Memory B cell (primary cell): ENCODE data around the gene MITF.

ENCODE experiments used
- ATAC-seq: fragments of 150-1000 bp; cut with Tn5 transposase; 2 replicates; pipeline ENCODE4 v1.10.0; 2021; ENCODE audit warnings: low read depth, mild to moderate bottlenecking, moderate library complexity
- DNase-seq, 2 donors: peaks; one replicate each; pipeline ENCODE4 v3.0.0; 2022; ENCODE audit warnings: low spot score in 2 of 2
- H3K27ac Mint-ChIP-seq: one replicate; pipeline ENCODE4 v1.8.0; 2022; ENCODE audit warnings: mild to moderate bottlenecking, moderate library complexity, mixed read lengths
- H3K27me3 Mint-ChIP-seq: one replicate; pipeline ENCODE4 v1.8.0; 2022; ENCODE audit warnings: mixed read lengths
- H3K36me3 Mint-ChIP-seq: one replicate; pipeline ENCODE4 v1.8.0; 2022; ENCODE audit warnings: mild to moderate bottlenecking, mixed read lengths
- H3K4me1 Mint-ChIP-seq: one replicate; pipeline ENCODE4 v1.8.0; 2022; ENCODE audit warnings: mixed read lengths
- H3K4me3 Mint-ChIP-seq: one replicate; pipeline ENCODE4 v1.8.0; 2022; ENCODE audit warnings: mild to moderate bottlenecking, moderate library complexity, mixed read lengths
- H3K9me3 Mint-ChIP-seq: one replicate; pipeline ENCODE4 v1.8.0; 2022; ENCODE audit warnings: mixed read lengths

The MITF gene

DNA sequence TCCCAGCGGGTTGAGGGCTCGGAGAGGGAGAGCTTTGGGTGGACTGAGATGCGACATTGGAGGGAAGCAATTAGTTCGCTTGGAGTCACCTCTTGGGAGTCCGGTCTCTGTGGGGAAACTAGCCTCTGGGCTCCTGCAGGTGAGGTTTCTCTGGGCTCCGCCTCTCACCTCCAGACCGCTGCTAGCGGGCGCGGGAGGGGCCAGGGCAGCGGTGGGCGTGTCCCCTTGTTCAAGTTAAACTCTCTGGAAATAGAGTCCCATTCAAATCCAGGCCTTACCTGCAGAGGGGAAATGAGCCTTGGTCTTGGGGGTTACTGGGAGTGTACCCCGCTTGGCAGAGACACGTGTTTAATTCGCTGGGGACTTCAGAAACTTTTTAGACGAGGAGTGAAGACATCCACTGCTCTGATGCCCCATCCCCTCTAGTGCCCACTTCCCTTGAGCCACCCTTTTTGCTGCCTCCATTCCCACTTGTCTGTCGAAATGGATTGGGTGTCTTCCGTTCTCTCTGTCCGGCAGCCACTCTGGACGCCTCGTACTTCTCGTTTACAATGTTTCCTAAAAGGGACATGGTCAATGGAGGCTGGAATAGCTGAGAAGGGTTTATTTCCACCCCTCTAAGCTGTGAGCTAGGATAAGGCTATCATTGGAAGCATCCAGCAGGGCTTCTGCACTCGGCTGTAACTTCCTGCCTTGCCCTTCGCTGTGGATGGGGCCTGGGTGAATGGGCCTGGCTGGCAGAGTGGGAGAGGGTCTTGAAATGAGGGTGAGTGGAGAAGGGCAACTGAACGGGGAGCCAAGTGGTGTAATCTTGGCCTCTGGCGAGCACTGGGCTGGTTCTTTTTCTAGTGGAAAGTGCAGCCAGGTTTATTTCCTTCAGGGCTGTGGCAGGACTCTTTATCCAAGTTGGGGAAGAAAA is 1.1 kb downstream of the MITF start:
- no peak for DNase-seq
- Mint-ChIP-seq H3K4me1 (peaks cover 3% of the 10 kb centered on the region), H3K4me3 (no peak overlapping the region), H3K9me3 (no peaks in the 10 kb centered on the region), H3K36me3 (peaks cover 2% of the 10 kb centered on the region), H3K27me3 (peaks cover 27% of the 10 kb centered on the region), H3K27ac (no peak overlapping the region)
- ATAC-seq = no peak

DNA sequence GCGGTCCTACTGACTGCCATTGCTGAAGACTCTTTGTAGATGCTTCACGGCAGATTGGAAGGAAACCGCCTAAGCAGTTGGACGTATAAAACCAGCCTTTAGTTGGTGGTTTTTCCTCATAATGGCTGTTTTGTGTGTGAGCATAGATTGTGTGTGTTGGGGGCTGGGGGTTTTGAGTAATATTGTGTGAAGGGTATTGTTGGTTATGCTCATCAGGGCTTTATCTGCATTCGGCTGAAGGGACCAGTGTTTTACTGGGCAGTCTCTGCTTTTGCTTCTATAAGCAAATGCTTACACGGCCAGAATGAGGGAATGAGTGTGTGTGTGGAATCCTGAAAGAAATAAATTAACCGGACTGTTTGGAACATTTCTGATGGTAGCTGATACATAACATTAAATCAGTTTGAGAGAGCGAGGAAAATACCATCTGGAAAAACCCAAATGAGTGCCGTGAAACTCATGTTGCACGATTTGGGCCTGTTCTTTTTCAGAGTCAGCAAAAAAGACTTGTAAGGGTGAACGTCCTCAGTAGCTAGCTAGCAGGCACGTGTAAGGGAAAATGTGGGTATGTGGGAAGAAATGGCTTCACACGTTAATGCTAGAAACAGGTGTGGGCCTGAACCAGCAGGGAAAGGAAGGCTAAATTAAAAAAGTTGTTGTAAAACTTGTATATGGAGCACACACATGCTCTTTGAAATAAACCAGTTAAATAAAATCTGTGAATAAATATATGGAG is 1.9 kb downstream of the MITF start:
- ATAC-seq (no peak), DNase-seq (no peak)
- peaks cover 3% of the 10 kb centered on the region for H3K4me1 Mint-ChIP-seq
- H3K36me3 Mint-ChIP-seq = peaks cover 2% of the 10 kb centered on the region
- no peaks in the 10 kb centered on the region for H3K9me3 Mint-ChIP-seq
- peaks cover 27% of the 10 kb centered on the region for H3K27me3 Mint-ChIP-seq
- no peak overlapping the region for H3K27ac Mint-ChIP-seq
- no peak overlapping the region for H3K4me3 Mint-ChIP-seq

DNA sequence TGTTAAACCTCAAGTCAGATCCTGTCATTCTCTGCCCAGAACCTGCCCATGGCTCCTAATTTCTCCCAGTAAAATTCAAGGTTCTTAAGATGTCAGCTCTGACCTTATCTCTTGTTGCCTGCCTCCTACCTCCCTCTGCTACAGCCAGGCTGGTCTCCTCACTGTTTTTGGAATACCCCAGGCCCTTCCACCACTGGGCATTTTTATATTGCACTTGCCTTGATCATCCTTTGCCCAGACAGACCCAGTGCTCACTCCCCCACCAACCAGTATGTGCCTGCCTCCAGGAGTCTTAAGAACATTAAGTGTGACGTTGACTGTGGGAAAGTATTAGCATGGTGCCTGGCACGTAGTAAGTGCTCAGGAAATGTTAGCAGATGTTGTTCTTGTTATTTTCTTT is 3.1 kb downstream of the MITF start:
- peaks cover 27% of the 10 kb centered on the region for H3K27me3 Mint-ChIP-seq

DNA sequence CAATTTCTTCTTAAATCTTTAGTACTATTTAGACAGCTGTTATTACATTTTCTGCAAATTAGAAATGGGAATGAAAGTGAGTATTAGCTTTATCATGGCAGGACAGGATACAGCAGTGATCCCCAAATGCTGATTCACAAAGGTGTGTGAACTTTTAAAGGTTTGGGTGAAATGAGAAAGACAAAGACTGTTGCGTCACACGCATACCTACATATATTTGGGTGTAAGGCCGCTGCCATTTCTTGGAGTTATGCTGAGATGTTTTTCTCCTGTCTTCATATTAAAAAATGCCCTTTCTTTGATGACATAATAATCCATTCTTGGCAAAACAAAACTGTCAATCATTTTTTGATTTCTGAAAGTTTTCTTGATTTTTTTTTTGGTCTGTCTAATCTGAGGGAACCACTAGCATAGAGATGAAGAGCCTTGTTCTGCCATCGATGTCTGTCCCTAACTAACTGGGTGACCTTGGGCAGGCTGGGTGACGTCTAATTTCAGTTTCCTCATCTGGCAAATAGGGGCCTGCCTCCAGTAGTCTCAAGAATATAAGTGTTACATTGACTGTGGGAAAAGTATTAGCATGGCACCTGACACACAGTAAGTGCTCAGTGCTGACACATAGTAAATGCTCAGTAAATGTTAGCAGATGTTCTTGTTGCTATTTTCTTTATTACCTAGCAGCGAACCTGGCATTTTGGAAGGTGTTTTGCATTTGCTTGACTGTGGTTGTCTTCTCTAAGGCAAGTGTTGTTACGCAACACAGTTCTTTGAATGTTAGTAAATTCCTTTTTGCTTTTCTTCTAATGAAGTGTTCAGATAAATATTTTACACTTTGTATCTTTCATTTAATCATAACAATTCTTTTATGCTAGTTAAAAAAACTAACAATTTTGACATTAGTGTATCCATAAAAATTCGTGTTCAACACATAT is 5.0 kb downstream of the MITF start:
- Mint-ChIP-seq H3K27ac (no peak overlapping the region), H3K4me1 (peaks cover 3% of the 10 kb centered on the region), H3K27me3 (peaks cover 25% of the 10 kb centered on the region), H3K9me3 (no peaks in the 10 kb centered on the region), H3K36me3 (peaks cover 2% of the 10 kb centered on the region), H3K4me3 (no peak overlapping the region)
- no peak for ATAC-seq
- no peak for DNase-seq

More for the DNA sequence above, 3.1 kb downstream of the MITF start:
- Mint-ChIP-seq H3K9me3 (no peaks in the 10 kb centered on the region), H3K4me3 (no peak overlapping the region), H3K36me3 (peaks cover 2% of the 10 kb centered on the region), H3K27ac (no peak overlapping the region), H3K4me1 (peaks cover 3% of the 10 kb centered on the region)
- no peak for DNase-seq
- ATAC-seq = no peak

DNA sequence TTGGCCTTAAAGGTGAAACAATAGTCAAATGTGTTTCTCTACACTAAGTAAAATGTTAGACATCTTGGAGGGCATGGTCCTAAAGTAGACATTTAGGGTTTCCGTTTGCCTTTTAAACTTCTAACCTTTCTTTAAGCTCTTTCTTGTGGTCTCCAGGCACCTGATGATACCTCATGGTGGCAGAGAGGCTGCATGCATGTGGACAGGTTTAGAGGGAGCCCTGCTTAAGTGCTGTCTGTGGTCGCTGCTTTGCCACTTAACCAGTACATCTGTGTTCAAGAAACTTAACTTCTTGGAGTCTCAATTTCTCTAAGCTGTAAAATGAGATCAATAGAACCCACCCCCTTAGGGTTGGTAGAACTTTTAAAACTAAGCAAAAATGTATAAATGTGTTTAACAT is 6.2 kb downstream of the MITF start:
- Mint-ChIP-seq H3K36me3 (peaks cover 2% of the 10 kb centered on the region), H3K9me3 (no peaks in the 10 kb centered on the region), H3K27me3 (peaks cover 19% of the 10 kb centered on the region), H3K27ac (no peak overlapping the region), H3K4me1 (peaks cover 2% of the 10 kb centered on the region), H3K4me3 (no peak overlapping the region)
- no peak for ATAC-seq
- DNase-seq = no peak

DNA sequence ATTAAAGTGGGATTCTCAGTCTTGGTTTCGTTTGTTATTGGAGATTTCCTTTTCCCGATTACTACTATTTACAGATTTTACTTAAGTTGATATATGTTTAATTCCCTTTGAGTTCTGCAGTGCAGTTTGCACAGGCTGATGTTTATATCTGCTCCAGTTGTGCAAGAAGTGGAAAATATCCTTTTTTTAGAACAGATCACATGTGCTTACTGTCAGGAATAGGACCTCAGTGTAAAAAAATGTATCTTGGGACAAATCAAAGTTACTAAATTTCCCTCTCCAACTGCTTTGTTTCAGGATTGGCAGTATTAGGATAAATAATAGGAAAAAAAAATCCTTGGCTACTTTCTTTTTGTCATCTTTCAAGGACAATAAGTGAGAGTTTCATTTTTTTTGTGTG is 6.9 kb downstream of the MITF start:
- no peak for DNase-seq
- Mint-ChIP-seq H3K4me1 (no peaks in the 10 kb centered on the region), H3K4me3 (no peak overlapping the region), H3K27ac (no peak overlapping the region), H3K36me3 (no peaks in the 10 kb centered on the region), H3K9me3 (no peaks in the 10 kb centered on the region), H3K27me3 (peaks cover 12% of the 10 kb centered on the region)
- ATAC-seq = no peak

DNA sequence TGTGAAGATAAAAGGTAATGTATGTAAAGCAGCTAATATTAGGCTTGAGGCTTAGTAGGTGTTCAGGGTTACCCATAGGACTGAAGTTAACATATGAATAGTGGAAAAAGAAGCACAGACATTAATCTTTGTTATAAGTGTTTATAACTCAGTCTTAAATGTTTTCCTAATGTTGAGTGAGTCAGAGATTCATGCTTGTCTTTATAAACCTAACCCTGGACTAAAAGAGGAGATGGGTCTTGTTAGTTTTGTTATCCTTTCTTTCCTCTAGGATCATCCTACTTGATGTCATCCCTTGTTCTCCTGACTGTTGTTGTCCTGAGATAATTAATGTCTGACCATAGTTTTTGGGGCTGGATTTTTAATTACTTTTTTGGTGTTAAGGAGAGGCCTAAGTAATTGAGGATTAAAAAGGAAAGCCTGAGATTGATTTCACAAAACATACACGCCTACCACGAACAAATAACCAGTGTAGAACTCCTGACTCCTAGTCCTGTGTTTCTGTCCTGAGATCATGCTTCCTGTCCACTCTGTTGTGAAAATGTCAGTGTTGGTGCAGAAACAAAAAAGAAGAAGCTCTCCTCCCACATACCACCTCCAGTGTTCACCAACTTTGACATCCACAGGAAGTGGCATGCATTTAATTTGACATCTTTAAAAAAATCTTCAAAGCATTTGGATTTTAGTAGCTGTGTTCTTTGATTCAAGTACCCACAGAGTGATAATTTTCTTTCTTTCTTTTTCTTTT is 8.4 kb downstream of the MITF start:
- peaks cover 6% of the 10 kb centered on the region for H3K9me3 Mint-ChIP-seq
- DNase-seq (no peak), ATAC-seq (no peak)
- no peak overlapping the region for H3K27ac Mint-ChIP-seq
- H3K4me1 Mint-ChIP-seq = no peaks in the 10 kb centered on the region
- H3K4me3 Mint-ChIP-seq = no peak overlapping the region
- H3K36me3 Mint-ChIP-seq = no peaks in the 10 kb centered on the region
- peaks cover 2% of the 10 kb centered on the region for H3K27me3 Mint-ChIP-seq

DNA sequence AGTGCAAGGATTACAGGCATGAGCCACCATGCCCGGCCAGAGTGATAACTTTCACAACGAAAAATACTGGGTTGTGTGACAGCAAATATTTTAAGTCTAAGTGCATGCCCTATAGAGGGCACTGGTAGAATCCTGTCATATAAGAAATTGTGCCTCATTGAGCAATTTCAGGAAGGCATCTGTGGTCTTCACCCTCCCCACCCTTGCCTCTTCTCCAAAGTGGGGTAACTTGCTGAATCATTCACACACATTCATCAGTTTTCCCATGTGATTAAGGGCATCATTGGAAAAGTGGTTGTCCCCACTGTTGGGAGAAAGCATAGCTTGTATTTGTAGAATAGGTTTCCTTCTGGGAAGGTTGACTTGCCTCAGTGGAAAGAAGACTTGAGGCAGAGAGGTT is 9.2 kb downstream of the MITF start:
- no peak overlapping the region for H3K4me3 Mint-ChIP-seq
- H3K27ac Mint-ChIP-seq = no peak overlapping the region

DNA sequence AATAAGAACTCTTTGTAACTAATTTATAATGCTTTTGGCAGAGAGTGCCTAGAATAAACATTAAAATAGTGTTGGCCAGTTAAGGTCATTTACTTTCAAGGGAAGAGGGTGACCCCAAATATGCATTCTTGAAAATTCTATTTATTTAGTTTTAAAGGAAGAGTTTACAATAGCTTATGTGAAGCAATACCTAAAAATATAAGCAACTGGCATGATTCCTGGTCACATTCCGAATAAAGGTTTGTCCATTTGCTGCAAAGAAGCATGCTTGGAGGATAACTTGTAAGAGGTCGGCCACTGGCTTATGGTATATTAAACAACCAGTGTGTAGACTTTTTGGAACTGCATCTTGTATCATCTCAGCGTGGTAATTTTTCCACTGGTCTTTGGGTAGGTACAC is 10.2 kb downstream of the MITF start:
- Mint-ChIP-seq H3K36me3 (no peaks in the 10 kb centered on the region), H3K9me3 (peaks cover 8% of the 10 kb centered on the region), H3K27ac (no peak overlapping the region), H3K4me3 (no peak overlapping the region), H3K27me3 (peaks cover 2% of the 10 kb centered on the region), H3K4me1 (no peaks in the 10 kb centered on the region)
- DNase-seq (no peak), ATAC-seq (no peak)

More for the DNA sequence above, 9.2 kb downstream of the MITF start:
- H3K9me3 Mint-ChIP-seq = peaks cover 6% of the 10 kb centered on the region
- ATAC-seq (no peak), DNase-seq (no peak)
- peaks cover 2% of the 10 kb centered on the region for H3K27me3 Mint-ChIP-seq
- no peaks in the 10 kb centered on the region for H3K4me1 Mint-ChIP-seq
- no peaks in the 10 kb centered on the region for H3K36me3 Mint-ChIP-seq

DNA sequence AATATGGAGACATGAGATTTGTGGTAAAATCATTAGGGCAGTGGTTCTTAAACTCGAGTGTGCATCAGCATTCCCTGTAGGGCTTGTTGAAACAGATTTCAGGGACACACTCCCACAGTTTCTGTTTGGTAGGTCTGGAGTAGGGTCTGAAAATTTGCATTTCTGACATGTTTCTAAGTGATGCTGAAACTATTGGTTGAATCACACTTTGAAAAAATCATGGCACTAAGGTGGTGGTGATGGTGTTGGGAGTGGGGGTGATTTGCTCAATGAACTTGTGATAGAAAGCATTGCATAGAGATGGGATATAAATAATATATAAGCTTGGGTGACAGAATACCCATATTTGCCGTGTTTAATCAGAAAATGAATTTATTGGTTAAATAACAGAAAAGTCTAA is 11.3 kb downstream of the MITF start:
- Mint-ChIP-seq H3K9me3 (peaks cover 8% of the 10 kb centered on the region), H3K27me3 (no peaks in the 10 kb centered on the region), H3K27ac (no peak overlapping the region), H3K36me3 (no peaks in the 10 kb centered on the region), H3K4me3 (no peak overlapping the region), H3K4me1 (no peaks in the 10 kb centered on the region)
- no peak for DNase-seq
- no peak for ATAC-seq

DNA sequence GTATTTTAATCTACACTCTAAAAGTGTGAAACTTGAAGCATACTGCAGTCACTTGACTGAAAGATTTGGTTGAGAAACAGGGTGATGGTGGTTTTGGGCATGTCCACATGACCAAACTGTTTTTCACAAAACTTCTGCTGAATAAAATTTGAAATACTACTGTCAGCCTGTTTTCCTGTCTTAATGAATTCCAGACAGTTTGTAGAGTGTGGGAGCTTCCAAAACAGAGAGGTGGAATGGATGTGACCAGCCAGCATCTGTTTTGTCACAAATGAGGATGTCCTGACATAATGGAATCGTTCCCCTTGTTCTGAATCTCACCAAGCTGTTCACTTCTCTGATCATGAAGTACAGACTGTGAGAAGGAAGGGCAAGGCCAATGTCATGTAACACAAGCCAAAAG is 11.8 kb downstream of the MITF start:
- no peak for DNase-seq
- Mint-ChIP-seq H3K4me1 (no peaks in the 10 kb centered on the region), H3K27me3 (no peaks in the 10 kb centered on the region), H3K4me3 (no peak overlapping the region), H3K27ac (no peak overlapping the region), H3K9me3 (peaks cover 8% of the 10 kb centered on the region), H3K36me3 (no peaks in the 10 kb centered on the region)
- no peak for ATAC-seq

DNA sequence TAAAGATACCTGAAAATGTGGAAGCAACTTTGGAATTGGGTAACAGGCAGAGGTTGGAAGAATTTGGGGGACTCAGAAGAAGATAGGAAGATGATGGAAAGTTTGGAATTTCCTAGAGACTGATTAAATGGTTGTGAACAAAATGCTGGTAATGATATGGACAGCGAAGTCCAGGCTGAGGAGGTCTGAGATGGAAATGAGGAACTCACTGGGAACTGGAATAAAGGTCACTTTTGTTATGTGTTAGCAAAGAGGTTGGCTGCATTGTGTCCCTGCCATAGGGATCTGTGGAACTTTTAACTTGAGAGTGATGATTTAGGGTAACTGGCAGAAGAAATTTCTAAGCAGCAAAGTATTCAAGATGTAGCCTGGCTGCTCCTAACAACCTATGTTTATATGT is 13.0 kb downstream of the MITF start:
- Mint-ChIP-seq H3K4me3 (no peak overlapping the region), H3K27me3 (no peaks in the 10 kb centered on the region), H3K9me3 (peaks cover 8% of the 10 kb centered on the region), H3K4me1 (no peaks in the 10 kb centered on the region), H3K27ac (no peak overlapping the region), H3K36me3 (no peaks in the 10 kb centered on the region)
- ATAC-seq (no peak), DNase-seq (no peak)

DNA sequence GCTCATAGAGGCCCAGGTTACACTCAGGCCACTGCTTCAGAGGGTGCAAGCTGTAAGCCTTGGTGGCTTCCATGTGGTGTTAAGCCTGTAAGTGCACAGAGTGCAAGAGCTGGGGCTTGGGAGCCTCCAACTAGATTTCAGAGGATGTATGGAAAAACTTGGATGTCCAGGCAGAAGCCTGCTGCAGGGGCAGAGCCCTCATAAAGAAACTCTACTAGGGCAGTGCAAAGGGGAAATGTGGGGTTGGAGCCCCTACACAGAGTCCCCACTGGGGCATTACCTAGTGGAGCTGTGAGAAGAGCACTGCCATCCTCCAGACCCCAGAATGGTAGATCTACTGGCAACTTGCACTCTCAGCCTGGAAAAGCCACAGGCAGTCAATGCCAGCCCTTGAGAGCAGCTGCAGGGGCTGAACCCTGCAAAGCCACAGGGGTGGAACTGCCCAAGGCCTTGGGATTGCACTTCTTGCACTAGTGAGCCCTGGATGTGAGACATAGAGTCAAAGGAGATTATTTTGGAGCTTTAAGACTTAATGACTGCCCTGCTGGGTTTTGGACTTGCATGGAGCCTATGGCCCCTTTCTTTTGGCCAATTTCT is 14.0 kb downstream of the MITF start:
- H3K27ac Mint-ChIP-seq = no peak overlapping the region
- H3K4me1 Mint-ChIP-seq = no peaks in the 10 kb centered on the region
- H3K4me3 Mint-ChIP-seq = no peak overlapping the region

More for the DNA sequence above, 14.0 kb downstream of the MITF start:
- no peak for ATAC-seq
- Mint-ChIP-seq H3K9me3 (peaks cover 8% of the 10 kb centered on the region), H3K36me3 (no peaks in the 10 kb centered on the region), H3K27me3 (no peaks in the 10 kb centered on the region)
- no peak for DNase-seq
